ENCODE measurements around the gene KCND3.

DNA sequence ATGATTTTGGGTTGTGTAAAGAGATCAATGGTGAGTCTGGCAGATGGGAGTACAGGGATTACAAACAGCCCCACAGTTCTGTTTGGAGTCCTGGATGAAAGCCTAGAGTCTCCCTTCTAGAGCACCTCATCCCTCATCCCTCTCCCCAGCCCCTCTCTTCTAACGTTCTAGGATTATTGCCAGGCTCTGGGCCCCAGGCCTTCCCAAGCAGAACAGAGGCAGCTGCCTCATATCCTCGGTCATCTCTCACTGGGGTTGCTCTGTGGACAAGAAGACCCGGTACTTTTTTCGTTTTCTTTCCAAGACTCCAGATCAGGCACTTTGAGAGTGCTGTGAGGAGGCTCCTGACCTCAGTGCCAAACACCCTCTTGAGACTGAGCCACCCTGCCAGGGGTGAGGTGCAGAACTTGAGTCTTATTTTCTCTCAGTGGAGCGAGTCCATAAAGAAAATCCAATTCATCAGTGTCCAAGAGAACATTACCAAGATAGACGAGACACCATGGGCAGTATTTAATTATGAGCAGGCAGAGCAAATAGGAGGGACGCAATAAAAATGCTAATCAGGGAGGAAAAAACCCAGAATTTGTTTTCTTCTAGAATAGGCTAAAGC lies 17.1 kb upstream of the KCND3 start:
- no peak for TF ChIP-seq TAF1 (IDR thresholded peaks at IDR 0.05; ENCODE audit: borderline replicate concordance, insufficient read depth, low read length)
- no peak for TF ChIP-seq SIN3A (IDR thresholded peaks at IDR 0.05; ENCODE audit: borderline replicate concordance, insufficient read depth, low read length)
- TF ChIP-seq, protein P1, sequence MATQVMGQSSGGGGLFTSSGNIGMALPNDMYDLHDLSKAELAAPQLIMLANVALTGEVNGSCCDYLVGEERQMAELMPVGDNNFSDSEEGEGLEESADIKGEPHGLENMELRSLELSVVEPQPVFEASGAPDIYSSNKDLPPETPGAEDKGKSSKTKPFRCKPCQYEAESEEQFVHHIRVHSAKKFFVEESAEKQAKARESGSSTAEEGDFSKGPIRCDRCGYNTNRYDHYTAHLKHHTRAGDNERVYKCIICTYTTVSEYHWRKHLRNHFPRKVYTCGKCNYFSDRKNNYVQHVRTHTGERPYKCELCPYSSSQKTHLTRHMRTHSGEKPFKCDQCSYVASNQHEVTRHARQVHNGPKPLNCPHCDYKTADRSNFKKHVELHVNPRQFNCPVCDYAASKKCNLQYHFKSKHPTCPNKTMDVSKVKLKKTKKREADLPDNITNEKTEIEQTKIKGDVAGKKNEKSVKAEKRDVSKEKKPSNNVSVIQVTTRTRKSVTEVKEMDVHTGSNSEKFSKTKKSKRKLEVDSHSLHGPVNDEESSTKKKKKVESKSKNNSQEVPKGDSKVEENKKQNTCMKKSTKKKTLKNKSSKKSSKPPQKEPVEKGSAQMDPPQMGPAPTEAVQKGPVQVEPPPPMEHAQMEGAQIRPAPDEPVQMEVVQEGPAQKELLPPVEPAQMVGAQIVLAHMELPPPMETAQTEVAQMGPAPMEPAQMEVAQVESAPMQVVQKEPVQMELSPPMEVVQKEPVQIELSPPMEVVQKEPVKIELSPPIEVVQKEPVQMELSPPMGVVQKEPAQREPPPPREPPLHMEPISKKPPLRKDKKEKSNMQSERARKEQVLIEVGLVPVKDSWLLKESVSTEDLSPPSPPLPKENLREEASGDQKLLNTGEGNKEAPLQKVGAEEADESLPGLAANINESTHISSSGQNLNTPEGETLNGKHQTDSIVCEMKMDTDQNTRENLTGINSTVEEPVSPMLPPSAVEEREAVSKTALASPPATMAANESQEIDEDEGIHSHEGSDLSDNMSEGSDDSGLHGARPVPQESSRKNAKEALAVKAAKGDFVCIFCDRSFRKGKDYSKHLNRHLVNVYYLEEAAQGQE (IDR thresholded peaks at IDR 0.05; ENCODE audit: insufficient read depth in 1 of 2, low read depth in 2 of 2, low read length in 2 of 2): no peak
- TF ChIP-seq POLR2AphosphoS5 (IDR thresholded peaks at IDR 0.05; ENCODE audit: low read depth, low read length): no peak
- no peak for TF ChIP-seq FOXP2 (optimal IDR thresholded peaks at IDR 0.05; ENCODE audit: borderline replicate concordance, extremely low read depth, extremely low read length, insufficient read depth)

Measured in PFSK-1 (cell line).